SK-N-SH treated with all-trans-retinoic acid at 6 μM for 48 hours (cell line): ENCODE measurements around the gene RAP2B.
"Not testable (repeated sequence)": the region's sequence is repeated elsewhere in the genome, so short reads cannot be mapped to it uniquely, and the experiment has no call there.

Experiments used
- ATAC-seq: fragments of 200-7000 bp; cut with Tn5 transposase; 3 replicates; pipeline ENCODE4 v1.9.1; 2020; ENCODE audit warnings: mild to moderate bottlenecking, moderate library complexity
- CSDC2 ChIP-seq: fragments of 250-450 bp; sonication (Bioruptor Pico); IDR thresholded peaks from 2 replicates; pipeline ENCODE4 v1.5.0; 2020; ENCODE audit warnings: mild to moderate bottlenecking, moderate library complexity
- ESRRG ChIP-seq: fragments of 250-450 bp; sonication (Bioruptor Pico); IDR thresholded peaks from 2 replicates; pipeline ENCODE4 v1.6.1; 2021; ENCODE audit warnings: mild to moderate bottlenecking
- GLIS3 ChIP-seq: fragments of 250-450 bp; sonication (Bioruptor Pico); IDR thresholded peaks from 2 replicates; pipeline ENCODE4 v1.5.0; 2020; ENCODE audit warnings: mild to moderate bottlenecking, moderate library complexity
- ISL1 ChIP-seq: fragments of 250-450 bp; sonication (Bioruptor Pico); IDR thresholded peaks from 2 replicates; pipeline ENCODE4 v2.1.2; 2022; ENCODE audit warnings: mild to moderate bottlenecking, moderate library complexity
- OSR1 ChIP-seq: fragments of 250-450 bp; sonication (Bioruptor Pico); IDR thresholded peaks from 2 replicates; pipeline ENCODE4 v1.8.0; 2022; ENCODE audit warnings: moderate library complexity, mild to moderate bottlenecking, inconsistent platforms
- RARB ChIP-seq: fragments of 250-450 bp; sonication (Bioruptor Pico); IDR thresholded peaks from 2 replicates; pipeline ENCODE4 v1.8.0; 2021; ENCODE audit warnings: mild to moderate bottlenecking, moderate library complexity
- SNAI2 ChIP-seq: fragments of 250-450 bp; sonication (Bioruptor Pico); IDR thresholded peaks from 2 replicates; pipeline ENCODE4 v1.5.0; 2020; ENCODE audit warnings: mild to moderate bottlenecking, moderate library complexity
- TCF4 ChIP-seq: fragments of 250-450 bp; sonication (Bioruptor Pico); IDR thresholded peaks from 2 replicates; pipeline ENCODE4 v1.8.0; 2021; ENCODE audit warnings: mild to moderate bottlenecking, moderate library complexity, borderline replicate concordance
- TOX ChIP-seq: fragments of 250-450 bp; sonication (Bioruptor Pico); IDR thresholded peaks from 2 replicates; pipeline ENCODE4 v1.8.0; 2021; ENCODE audit warnings: mild to moderate bottlenecking, moderate library complexity, borderline replicate concordance
- ZFP3 ChIP-seq: fragments of 250-450 bp; sonication (Bioruptor Pico); IDR thresholded peaks from 2 replicates; pipeline ENCODE4 v1.5.0; 2020; ENCODE audit warnings: mild to moderate bottlenecking, moderate library complexity
- ZNF565 ChIP-seq: fragments of 450-650 bp; formaldehyde crosslinking; conservative IDR thresholded peaks from 2 replicates; pipeline ENCODE4 v1.5.0; 2020; ENCODE audit warnings: low read depth, mild to moderate bottlenecking, moderate library complexity
- ZNF70 ChIP-seq: fragments of 450-650 bp; formaldehyde crosslinking; IDR thresholded peaks from 2 replicates; pipeline ENCODE4 v1.5.0; 2020; ENCODE audit warnings: mild to moderate bottlenecking, moderate library complexity
- TF ChIP-seq, protein P1 (sequence below): fragments of 250-450 bp; sonication (Bioruptor Pico); IDR thresholded peaks from 2 replicates; pipeline ENCODE4 v1.5.0; 2020; ENCODE audit warnings: mild to moderate bottlenecking, moderate library complexity
- TF ChIP-seq, protein P2 (sequence below): fragments of 250-450 bp; sonication (Bioruptor Pico); IDR thresholded peaks from 2 replicates; pipeline ENCODE4 v1.5.1; 2020; ENCODE audit warnings: low read depth, mild to moderate bottlenecking, moderate library complexity
- TF ChIP-seq, protein P3 (sequence below): fragments of 250-450 bp; sonication (Bioruptor Pico); IDR thresholded peaks from 2 replicates; pipeline ENCODE4 v1.8.0; 2021; ENCODE audit warnings: low read depth, mild to moderate bottlenecking, moderate library complexity, borderline replicate concordance
- TF ChIP-seq, protein P4 (sequence below): fragments of 250-450 bp; sonication (Bioruptor Pico); IDR thresholded peaks from 2 replicates; pipeline ENCODE4 v1.5.1; 2021; ENCODE audit warnings: mild to moderate bottlenecking, moderate library complexity
- TF ChIP-seq, protein P5 (sequence below): fragments of 250-450 bp; sonication (Bioruptor Pico); IDR thresholded peaks from 2 replicates; pipeline ENCODE4 v1.8.0; 2020; ENCODE audit warnings: mild to moderate bottlenecking, moderate library complexity, borderline replicate concordance

Gene RAP2B

DNA sequence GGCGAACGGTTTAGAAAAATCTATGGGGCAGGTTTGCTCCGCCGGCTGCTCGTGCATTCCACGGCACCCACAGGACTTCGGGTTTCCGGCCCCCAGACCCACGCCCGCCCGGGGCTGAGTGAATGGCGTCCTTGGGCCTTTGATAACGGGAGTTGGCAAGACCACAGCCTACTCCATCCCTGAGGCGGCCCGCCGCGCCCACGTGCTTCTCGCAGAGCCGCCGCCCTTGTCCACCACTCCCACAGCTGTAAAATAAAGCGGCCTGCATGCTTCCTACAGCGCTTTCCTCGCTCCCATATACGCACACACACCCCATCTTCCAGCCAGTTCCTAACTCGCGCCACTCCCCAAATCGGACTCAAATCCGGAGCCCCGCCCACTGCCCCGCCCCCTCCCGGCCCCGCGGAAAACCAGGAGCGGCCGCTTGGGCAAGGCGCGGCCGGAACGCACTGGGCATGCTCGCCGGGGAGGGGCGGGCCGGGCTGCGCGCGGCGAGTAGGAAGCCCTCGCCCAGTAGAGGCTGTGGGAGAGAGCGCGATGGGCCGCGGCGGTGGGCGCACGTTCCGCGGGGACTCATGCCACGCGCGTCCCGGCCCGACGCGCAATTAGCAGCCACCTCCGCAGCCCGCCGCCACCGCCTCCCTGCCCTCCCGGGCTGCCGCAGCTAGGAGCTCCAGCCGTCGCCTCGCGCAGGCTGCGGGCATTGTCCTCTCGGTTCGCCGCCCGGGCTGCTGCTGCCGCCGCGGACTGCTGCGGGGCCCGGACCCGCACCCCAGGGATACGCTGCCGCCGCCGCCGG lies at the start of gene RAP2B:
RAP2B (plus strand) TSS at position 513 of the 799 bp plus-strand sequence. CDS start 468 bp downstream, outside the sequence.
- peak; percentile 71 for ATAC-seq
- TF ChIP-seq, protein P1, sequence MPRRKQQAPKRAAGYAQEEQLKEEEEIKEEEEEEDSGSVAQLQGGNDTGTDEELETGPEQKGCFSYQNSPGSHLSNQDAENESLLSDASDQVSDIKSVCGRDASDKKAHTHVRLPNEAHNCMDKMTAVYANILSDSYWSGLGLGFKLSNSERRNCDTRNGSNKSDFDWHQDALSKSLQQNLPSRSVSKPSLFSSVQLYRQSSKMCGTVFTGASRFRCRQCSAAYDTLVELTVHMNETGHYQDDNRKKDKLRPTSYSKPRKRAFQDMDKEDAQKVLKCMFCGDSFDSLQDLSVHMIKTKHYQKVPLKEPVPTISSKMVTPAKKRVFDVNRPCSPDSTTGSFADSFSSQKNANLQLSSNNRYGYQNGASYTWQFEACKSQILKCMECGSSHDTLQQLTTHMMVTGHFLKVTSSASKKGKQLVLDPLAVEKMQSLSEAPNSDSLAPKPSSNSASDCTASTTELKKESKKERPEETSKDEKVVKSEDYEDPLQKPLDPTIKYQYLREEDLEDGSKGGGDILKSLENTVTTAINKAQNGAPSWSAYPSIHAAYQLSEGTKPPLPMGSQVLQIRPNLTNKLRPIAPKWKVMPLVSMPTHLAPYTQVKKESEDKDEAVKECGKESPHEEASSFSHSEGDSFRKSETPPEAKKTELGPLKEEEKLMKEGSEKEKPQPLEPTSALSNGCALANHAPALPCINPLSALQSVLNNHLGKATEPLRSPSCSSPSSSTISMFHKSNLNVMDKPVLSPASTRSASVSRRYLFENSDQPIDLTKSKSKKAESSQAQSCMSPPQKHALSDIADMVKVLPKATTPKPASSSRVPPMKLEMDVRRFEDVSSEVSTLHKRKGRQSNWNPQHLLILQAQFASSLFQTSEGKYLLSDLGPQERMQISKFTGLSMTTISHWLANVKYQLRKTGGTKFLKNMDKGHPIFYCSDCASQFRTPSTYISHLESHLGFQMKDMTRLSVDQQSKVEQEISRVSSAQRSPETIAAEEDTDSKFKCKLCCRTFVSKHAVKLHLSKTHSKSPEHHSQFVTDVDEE (CRISPR knock-in tag) = peak; percentile 54; the same call in 1 of the 2 replicates
- no peak for TF ChIP-seq ZNF565
- TF ChIP-seq ZFP3 (CRISPR knock-in tag) = peak; percentile 85
- no peak for TF ChIP-seq TOX (CRISPR knock-in tag)

DNA sequence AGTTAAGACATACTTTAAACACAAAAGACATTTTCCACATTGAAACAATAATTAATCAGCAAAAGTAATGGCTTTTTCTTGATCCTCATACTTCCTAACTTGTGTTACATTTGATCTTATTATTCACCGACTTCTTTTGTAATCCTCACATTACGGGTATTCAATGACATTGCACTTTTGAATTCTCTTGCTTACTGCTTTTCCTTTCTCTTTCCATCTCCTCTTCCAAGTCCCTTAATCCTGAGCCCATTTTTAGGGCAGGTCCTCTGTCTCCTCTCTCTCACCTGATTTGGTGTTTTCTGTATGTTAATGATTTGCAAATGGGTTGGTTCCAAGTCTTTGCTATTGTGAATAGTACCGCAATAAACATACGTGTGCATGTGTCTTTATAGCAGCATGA lies 48.5 kb upstream of the RAP2B start:
- TF ChIP-seq, protein P2, sequence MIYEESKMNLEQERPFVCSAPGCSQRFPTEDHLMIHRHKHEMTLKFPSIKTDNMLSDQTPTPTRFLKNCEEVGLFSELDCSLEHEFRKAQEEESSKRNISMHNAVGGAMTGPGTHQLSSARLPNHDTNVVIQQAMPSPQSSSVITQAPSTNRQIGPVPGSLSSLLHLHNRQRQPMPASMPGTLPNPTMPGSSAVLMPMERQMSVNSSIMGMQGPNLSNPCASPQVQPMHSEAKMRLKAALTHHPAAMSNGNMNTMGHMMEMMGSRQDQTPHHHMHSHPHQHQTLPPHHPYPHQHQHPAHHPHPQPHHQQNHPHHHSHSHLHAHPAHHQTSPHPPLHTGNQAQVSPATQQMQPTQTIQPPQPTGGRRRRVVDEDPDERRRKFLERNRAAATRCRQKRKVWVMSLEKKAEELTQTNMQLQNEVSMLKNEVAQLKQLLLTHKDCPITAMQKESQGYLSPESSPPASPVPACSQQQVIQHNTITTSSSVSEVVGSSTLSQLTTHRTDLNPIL (CRISPR knock-in tag) = no peak
- no peak for TF ChIP-seq ZNF565
- TF ChIP-seq ESRRG (CRISPR knock-in tag) = no peak
- TF ChIP-seq OSR1 = no peak
- TF ChIP-seq TCF4 (CRISPR knock-in tag) = no peak
- no peak for TF ChIP-seq ISL1 (CRISPR knock-in tag)
- no peak for TF ChIP-seq RARB (CRISPR knock-in tag)
- no peak for TF ChIP-seq SNAI2 (CRISPR knock-in tag)
- TF ChIP-seq, protein P1 (CRISPR knock-in tag) = no peak
- TF ChIP-seq, protein P3, sequence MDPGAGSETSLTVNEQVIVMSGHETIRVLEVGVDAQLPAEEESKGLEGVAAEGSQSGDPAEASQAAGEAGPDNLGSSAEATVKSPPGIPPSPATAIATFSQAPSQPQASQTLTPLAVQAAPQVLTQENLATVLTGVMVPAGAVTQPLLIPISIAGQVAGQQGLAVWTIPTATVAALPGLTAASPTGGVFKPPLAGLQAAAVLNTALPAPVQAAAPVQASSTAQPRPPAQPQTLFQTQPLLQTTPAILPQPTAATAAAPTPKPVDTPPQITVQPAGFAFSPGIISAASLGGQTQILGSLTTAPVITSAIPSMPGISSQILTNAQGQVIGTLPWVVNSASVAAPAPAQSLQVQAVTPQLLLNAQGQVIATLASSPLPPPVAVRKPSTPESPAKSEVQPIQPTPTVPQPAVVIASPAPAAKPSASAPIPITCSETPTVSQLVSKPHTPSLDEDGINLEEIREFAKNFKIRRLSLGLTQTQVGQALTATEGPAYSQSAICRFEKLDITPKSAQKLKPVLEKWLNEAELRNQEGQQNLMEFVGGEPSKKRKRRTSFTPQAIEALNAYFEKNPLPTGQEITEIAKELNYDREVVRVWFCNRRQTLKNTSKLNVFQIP (CRISPR knock-in tag) = no peak
- no peak for TF ChIP-seq CSDC2
- no peak for TF ChIP-seq GLIS3 (CRISPR knock-in tag)
- TF ChIP-seq, protein P4, sequence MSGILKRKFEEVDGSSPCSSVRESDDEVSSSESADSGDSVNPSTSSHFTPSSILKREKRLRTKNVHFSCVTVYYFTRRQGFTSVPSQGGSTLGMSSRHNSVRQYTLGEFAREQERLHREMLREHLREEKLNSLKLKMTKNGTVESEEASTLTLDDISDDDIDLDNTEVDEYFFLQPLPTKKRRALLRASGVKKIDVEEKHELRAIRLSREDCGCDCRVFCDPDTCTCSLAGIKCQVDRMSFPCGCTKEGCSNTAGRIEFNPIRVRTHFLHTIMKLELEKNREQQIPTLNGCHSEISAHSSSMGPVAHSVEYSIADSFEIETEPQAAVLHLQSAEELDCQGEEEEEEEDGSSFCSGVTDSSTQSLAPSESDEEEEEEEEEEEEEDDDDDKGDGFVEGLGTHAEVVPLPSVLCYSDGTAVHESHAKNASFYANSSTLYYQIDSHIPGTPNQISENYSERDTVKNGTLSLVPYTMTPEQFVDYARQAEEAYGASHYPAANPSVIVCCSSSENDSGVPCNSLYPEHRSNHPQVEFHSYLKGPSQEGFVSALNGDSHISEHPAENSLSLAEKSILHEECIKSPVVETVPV = no peak
- ATAC-seq = no peak

DNA sequence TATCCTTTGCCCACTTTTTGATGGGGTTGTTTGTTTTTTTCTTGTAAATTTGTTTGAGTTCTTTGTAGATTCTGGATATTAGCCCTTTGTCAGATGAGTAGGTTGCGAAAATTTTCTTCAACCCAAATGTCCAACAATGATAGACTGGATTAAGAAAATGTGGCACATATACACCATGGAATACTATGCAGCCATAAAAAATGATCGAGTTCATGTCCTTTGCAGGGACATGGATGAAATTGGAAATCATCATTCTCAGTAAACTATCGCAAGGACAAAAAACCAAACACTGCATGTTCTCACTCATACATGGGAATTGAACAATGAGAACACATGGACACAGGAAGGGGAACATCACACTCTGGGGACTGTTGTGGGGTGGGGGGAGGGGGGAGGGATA lies 47.8 kb upstream of the RAP2B start:
- ATAC-seq = not testable (repeated sequence)

DNA sequence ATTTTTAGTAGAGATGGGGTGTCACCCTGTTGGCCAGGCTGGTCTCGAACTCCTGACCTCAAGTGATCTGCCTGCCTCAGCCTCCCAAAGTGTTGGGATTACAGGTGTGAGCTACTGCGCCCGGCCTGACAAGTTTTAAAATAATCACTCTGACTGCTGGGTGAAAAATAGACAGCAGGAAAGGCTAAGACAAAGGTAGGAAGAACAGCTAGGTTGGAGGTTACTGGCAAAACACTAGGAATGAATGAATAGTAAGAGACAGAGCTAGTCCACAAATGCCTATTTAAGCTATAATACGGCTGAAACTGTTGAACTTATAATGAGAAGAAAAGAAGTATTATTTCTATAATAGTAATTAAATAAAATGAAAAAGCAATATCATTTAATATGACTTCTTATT lies 46.7 kb upstream of the RAP2B start:
- ATAC-seq = no peak
- no peak for TF ChIP-seq OSR1
- TF ChIP-seq, protein P1 (CRISPR knock-in tag) = no peak
- no peak for TF ChIP-seq ZNF565
- TF ChIP-seq RARB (CRISPR knock-in tag) = no peak
- no peak for TF ChIP-seq ESRRG (CRISPR knock-in tag)
- TF ChIP-seq, protein P5, sequence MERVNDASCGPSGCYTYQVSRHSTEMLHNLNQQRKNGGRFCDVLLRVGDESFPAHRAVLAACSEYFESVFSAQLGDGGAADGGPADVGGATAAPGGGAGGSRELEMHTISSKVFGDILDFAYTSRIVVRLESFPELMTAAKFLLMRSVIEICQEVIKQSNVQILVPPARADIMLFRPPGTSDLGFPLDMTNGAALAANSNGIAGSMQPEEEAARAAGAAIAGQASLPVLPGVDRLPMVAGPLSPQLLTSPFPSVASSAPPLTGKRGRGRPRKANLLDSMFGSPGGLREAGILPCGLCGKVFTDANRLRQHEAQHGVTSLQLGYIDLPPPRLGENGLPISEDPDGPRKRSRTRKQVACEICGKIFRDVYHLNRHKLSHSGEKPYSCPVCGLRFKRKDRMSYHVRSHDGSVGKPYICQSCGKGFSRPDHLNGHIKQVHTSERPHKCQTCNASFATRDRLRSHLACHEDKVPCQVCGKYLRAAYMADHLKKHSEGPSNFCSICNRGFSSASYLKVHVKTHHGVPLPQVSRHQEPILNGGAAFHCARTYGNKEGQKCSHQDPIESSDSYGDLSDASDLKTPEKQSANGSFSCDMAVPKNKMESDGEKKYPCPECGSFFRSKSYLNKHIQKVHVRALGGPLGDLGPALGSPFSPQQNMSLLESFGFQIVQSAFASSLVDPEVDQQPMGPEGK (CRISPR knock-in tag) = no peak
- TF ChIP-seq, protein P4 = no peak
- TF ChIP-seq ZNF70 (CRISPR knock-in tag) = no peak
